SK-N-MC (cell line): ENCODE results near the gene CYP26C1.

ENCODE experiments used
- EZH2 ChIP-seq: fragments of 200-600 bp; sonication (generic); IDR thresholded peaks from one replicate; pipeline ENCODE4 v1.6.1; 2017; ENCODE audit warnings: antibody characterized with exemption
- FOXP2 ChIP-seq: optimal IDR thresholded peaks from 2 replicates; pipeline ENCODE3; 2011; ENCODE audit warnings: mild to moderate bottlenecking, moderate library complexity; ENCODE audit not compliant: insufficient read depth; ENCODE audit errors: extremely low read length, control extremely low read depth
- POLR2AphosphoS5 ChIP-seq: IDR thresholded peaks from 2 replicates; pipeline ENCODE4 v1.6.1; 2012; ENCODE audit warnings: mild to moderate bottlenecking, low read depth, low read length, borderline replicate concordance

GRCh38 chr10:93072225-93072712 is 11.7 kb downstream of the CYP26C1 start:
- TF ChIP-seq EZH2, result no peak
- TF ChIP-seq POLR2AphosphoS5, result no peak
- no peak for TF ChIP-seq FOXP2
